Activated CD4-positive, alpha-beta T cell treated with anti-CD3 and anti-CD28 coated beads, Interleukin-2, amount 10 ng/mL, durations not matched to agents 24 days and 14 days (primary cell): ENCODE measurements around the gene VAV3. TPM values are rescaled to one million over a fixed set of nuclear protein-coding genes. Genes with fewer than 3 reads are reported as not detected.
"Not testable (repeated sequence)": the region's sequence is repeated elsewhere in the genome, so short reads cannot be mapped to it uniquely, and the experiment has no call there.

Source experiments
- DNase-seq: peaks from one replicate; pipeline ENCODE4 v3.0.0; 2022
- H3K27ac Mint-ChIP-seq: one replicate; pipeline ENCODE4 v1.8.0; 2022; ENCODE audit warnings: mild to moderate bottlenecking, mixed read lengths
- H3K27me3 Mint-ChIP-seq: one replicate; pipeline ENCODE4 v1.8.0; 2022; ENCODE audit warnings: mixed read lengths
- H3K36me3 Mint-ChIP-seq: one replicate; pipeline ENCODE4 v1.8.0; 2022; ENCODE audit warnings: low read depth, mild to moderate bottlenecking, mixed read lengths
- H3K4me1 Mint-ChIP-seq: one replicate; pipeline ENCODE4 v1.8.0; 2021; ENCODE audit warnings: mixed read lengths
- H3K4me3 Mint-ChIP-seq: one replicate; pipeline ENCODE4 v1.8.0; 2022; ENCODE audit warnings: mild to moderate bottlenecking, moderate library complexity, mixed read lengths
- H3K9me3 Mint-ChIP-seq: one replicate; pipeline ENCODE4 v1.8.0; 2021; ENCODE audit warnings: mixed read lengths
- intact Hi-C: fragments of 100-400 bp; cut with micrococcal nuclease; formaldehyde crosslinking; loops from one replicate; pipeline ENCODE4 v1.15.1; 2023
- total RNA-seq: library from RNA; stranded (reverse); gene quantifications from 2 replicates; pipeline ENCODE4 v1.2.3, GENCODE V29; 2022

The VAV3 gene
- total RNA-seq, 1 donor from 2014 or later = 5.5 TPM

DNA sequence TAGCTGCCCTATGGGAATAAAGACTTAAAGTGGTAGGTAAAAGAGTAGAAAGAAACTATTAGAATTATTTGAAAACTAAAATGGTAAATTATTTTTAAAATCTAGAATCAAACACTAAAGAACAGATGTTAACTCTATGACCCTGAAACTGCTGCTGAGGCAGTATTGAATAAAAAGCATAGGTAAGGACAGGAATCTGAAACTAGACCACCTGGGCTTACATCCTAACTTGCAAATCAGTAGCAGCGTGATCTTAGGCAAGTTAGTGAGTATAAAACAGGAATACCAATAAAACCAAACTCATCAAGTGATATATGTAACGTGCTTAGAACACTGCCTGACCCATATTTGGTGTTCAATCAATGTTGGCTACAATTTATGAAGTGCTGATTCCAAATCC, 257.9 kb downstream of the VAV3 start:
- no peaks in the 10 kb centered on the region for H3K4me1 Mint-ChIP-seq
- H3K27ac Mint-ChIP-seq = no peak overlapping the region
- no peak for DNase-seq
- intact Hi-C loops = no loop called here
- no peak overlapping the region for H3K4me3 Mint-ChIP-seq
- H3K9me3 Mint-ChIP-seq = no peaks in the 10 kb centered on the region
- H3K27me3 Mint-ChIP-seq = no peaks in the 10 kb centered on the region
- no peaks in the 10 kb centered on the region for H3K36me3 Mint-ChIP-seq

DNA sequence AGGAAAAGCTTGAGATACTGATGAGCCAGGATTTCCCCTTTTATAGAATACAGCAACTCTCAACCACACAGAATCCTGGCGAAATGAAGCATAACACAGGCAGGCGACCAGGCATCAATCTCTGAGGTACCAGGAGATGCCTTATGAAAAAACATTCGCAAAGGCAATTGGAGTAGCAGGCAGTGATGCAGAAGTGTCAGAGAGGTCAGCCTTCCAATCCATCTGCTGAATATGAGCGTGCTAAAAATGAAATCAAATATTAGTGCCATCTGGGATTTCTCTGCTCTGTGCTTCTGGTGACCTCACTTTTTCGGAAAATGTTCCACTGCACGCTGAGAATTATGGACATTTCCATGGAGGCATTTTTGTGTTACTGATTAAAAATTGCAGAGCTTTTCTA, 258.8 kb downstream of the VAV3 start:
- H3K4me3 Mint-ChIP-seq = no peak overlapping the region
- H3K36me3 Mint-ChIP-seq = no peaks in the 10 kb centered on the region
- no peaks in the 10 kb centered on the region for H3K27me3 Mint-ChIP-seq
- H3K9me3 Mint-ChIP-seq = no peaks in the 10 kb centered on the region
- no peaks in the 10 kb centered on the region for H3K4me1 Mint-ChIP-seq
- intact Hi-C loops = no loop called here
- H3K27ac Mint-ChIP-seq = no peak overlapping the region
- no peak for DNase-seq

DNA sequence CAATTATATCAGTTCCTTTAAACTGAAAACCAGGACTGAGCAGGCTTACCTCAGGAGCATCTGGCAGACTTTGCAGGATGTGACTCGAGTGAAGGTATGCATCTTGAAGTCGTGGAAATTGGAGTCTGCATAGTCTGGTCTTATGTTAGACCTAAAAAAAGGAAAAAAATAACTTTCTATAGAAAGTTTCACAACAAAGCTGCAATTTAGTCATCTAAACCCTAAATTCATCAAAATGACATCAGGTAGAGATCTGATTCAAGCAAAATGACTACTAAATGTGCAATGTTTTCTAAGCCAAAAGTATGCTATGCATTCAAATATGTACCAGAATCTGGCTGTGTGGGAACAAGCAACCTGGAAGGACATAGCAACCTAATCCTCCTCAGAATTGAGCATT, 260.1 kb downstream of the VAV3 start:
- Mint-ChIP-seq H3K4me3 (no peak overlapping the region), H3K4me1 (no peaks in the 10 kb centered on the region), H3K27me3 (no peaks in the 10 kb centered on the region), H3K27ac (no peak overlapping the region), H3K9me3 (no peaks in the 10 kb centered on the region), H3K36me3 (no peaks in the 10 kb centered on the region)
- DNase-seq = no peak
- intact Hi-C loops = no loop called here

DNA sequence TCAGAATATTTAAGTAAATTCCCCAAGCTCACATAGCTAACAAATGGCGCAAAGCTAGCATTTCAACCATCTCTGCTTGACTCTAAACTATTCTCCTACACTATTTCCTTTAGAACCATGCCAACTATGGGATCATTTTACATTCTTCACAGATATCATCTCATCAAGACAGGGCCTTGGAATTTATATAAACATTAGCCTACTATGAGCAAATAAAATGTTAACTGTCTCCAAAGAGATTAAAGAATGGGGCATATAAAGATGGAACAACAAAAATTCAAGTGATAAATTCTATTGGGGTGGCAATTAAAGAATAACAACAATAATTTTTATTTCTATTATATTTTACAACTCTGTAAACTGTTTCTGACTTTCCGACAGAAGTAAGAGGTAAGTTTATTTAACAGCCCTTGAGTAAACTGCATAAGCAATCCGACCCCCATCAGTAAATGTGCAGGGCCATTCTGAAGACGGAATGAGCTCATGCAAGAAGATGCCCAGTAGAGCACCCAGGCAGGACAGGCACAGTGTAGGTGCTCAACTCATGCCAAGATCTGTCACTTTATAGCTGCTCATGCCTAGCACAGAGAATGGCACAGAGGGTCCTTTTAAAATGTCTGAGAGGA, 261.9 kb downstream of the VAV3 start:
- DNase-seq = no peak
- no peaks in the 10 kb centered on the region for H3K36me3 Mint-ChIP-seq
- H3K9me3 Mint-ChIP-seq = no peaks in the 10 kb centered on the region
- intact Hi-C loops = no loop called here
- H3K27ac Mint-ChIP-seq = no peak overlapping the region
- no peaks in the 10 kb centered on the region for H3K4me1 Mint-ChIP-seq
- H3K27me3 Mint-ChIP-seq = no peaks in the 10 kb centered on the region
- H3K4me3 Mint-ChIP-seq = no peak overlapping the region

DNA sequence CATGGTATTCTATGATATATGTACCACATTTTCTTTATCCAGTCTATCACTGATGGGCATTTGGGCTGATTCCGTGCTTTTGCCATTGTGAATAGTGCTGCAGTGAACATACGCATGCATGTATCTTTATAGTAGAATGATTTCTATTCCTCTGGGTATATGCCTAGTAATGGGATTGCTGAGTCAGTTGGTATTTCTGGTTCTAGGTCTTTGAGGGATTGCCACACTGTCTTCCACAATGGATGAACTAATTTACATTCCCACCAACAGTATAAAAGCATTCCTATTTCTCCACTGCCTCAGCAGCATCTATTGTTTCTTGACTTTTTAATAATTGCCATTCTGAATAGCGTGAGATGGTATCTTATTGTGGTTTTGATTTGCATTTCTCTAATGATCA, 264.3 kb downstream of the VAV3 start:
- intact Hi-C loops, H3K36me3 Mint-ChIP-seq, DNase-seq, H3K27ac Mint-ChIP-seq, H3K9me3 Mint-ChIP-seq, H3K4me1 Mint-ChIP-seq, H3K27me3 Mint-ChIP-seq, H3K4me3 Mint-ChIP-seq: not testable (repeated sequence)

DNA sequence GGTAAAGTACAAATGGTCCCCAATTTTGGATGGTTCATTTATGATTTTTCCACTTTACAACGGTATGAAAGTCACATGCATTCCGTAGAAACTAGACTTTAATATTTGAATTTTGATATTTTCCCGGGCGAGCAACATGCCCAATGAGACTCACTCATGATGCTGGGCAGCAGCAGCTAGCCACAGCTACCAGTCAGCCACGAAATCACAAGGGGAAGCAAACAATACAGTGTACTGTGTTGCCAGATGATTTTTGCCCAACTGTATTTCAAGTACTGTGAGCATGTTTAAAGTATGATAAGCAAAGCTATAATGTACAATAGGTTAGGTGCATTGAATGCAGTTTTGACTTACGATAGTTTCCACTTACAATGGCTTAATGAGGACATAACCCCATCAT, 266.8 kb downstream of the VAV3 start:
- intact Hi-C loops = no loop called here
- H3K9me3 Mint-ChIP-seq = no peaks in the 10 kb centered on the region
- H3K27me3 Mint-ChIP-seq = no peaks in the 10 kb centered on the region
- H3K4me3 Mint-ChIP-seq = no peak overlapping the region
- no peaks in the 10 kb centered on the region for H3K36me3 Mint-ChIP-seq
- no peak overlapping the region for H3K27ac Mint-ChIP-seq
- DNase-seq = no peak
- H3K4me1 Mint-ChIP-seq = no peaks in the 10 kb centered on the region

DNA sequence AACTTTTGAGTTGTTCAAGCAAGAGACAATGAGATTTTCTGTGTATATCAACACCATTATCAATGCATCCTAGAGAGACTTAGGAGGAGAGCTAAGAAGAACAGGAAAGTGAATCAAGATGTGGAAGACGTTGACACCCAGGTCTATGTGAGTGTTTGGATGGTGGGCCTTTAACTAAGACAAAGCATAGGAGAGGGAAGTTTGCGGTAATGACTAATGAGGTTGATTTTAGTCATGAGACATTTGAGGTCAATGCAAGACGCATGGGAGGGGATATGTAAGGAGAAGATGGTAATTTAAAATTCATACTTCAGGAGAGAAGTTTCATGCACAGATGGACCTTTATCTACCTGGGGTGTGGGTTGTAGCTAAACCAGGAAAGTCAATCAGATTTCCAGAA, 269.6 kb downstream of the VAV3 start:
- no peak for DNase-seq
- no peaks in the 10 kb centered on the region for H3K9me3 Mint-ChIP-seq
- no peaks in the 10 kb centered on the region for H3K36me3 Mint-ChIP-seq
- intact Hi-C loops = no loop called here
- H3K27ac Mint-ChIP-seq = no peak overlapping the region
- H3K27me3 Mint-ChIP-seq = no peaks in the 10 kb centered on the region
- H3K4me1 Mint-ChIP-seq = no peaks in the 10 kb centered on the region
- H3K4me3 Mint-ChIP-seq = no peak overlapping the region

DNA sequence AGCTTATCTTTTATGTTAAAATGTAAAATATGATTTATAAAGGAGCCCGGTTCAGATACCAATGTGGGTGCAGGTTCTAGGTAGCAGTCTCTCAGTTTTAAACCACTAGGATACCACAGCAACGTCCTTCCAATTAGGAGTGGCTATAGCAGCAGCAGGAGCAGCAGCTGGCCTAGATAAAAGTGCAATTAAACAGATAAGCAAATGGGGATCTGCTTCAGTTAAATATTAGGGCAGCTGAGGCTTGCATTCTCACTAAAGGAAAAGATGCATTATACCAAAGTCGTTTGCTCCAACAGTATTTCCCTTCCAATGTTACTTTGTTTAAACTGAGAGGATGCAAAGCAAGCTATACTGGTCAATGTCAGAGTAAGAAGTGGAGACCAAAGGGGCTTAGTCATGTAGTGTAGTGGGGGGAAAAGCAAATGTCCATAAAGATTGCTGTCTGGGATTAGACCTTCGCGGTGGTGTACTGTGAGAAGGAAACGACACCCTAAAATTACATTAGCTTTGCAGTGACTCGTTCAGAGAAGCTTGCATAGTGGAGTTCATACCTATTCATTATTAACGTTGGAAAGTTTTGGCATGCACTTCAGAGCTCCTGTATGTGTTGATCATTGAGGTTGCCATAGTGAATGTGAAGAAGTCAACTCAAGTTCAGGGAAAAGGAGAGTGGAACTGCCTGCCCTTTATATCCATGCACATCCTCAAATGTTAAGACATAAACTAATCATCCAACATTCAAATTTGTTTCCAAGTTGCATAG, 272.2 kb downstream of the VAV3 start:
- Mint-ChIP-seq H3K27ac (no peak overlapping the region), H3K36me3 (no peaks in the 10 kb centered on the region), H3K4me3 (no peak overlapping the region), H3K9me3 (no peaks in the 10 kb centered on the region), H3K4me1 (no peaks in the 10 kb centered on the region), H3K27me3 (no peaks in the 10 kb centered on the region)
- DNase-seq = no peak
- intact Hi-C loops = no loop called here

DNA sequence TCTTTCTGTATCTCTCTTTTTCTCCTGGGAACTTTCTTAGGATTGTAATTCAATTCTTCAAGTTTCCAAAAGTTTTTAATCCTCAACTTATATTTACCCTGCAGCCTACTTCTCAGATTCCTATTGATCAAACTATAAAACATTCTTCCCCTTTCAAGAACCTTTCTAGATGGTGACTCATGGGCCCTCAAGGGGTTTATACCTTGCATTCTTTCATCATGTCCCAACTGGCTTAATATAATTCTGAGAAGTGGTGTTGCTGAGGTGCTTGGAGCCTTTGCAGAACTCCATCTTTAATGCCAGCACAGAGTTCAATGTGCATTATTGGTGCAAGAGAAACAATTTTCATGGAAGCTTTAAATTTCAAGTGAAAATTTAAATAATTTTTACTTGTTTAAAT, 273.4 kb downstream of the VAV3 start:
- Mint-ChIP-seq H3K4me1 (no peaks in the 10 kb centered on the region), H3K4me3 (no peak overlapping the region), H3K27ac (no peak overlapping the region), H3K27me3 (no peaks in the 10 kb centered on the region), H3K9me3 (no peaks in the 10 kb centered on the region), H3K36me3 (no peaks in the 10 kb centered on the region)
- no peak for DNase-seq
- intact Hi-C loops = no loop called here

DNA sequence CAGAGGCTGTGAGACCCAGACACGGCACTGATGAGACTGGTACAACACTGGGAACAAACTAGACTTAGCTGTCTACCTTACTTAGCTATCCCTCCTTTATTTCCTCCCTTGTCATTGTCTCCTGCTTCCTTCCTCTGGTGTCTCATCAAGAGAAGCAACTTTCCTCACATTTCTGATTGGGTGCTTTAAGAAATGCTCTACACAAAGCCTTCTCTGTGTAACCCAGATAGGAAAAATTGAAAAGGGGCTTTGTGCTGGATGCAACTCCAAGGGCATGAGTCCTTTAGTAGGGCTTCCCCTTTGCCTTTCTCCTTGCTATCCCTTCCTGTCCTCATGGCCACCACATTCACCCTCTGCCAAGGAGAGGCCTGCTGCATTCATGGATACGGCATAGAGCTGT, 274.5 kb downstream of the VAV3 start:
- intact Hi-C loops = no loop called here
- no peaks in the 10 kb centered on the region for H3K36me3 Mint-ChIP-seq
- H3K9me3 Mint-ChIP-seq = no peaks in the 10 kb centered on the region
- no peak for DNase-seq
- H3K27me3 Mint-ChIP-seq = no peaks in the 10 kb centered on the region
- no peak overlapping the region for H3K27ac Mint-ChIP-seq
- H3K4me1 Mint-ChIP-seq = no peaks in the 10 kb centered on the region
- no peak overlapping the region for H3K4me3 Mint-ChIP-seq

DNA sequence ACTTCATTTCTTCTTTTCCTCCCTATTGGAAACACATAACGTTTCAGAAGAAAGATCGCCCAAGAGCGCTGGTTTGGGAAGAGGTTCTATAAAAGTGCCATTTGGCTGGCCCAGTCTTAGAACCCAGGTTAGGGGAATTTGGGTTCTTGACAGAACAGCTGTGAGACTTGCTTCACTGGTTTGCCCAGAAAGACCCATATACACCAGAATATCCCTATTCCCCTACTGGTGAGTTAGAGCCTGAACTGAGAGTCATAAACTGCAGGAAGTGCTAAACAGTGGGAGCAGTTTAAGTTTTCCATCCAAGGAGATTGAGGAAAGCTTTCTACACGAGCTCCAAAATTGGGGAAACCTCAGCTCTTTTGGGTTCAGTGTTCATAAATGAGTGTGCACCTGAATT, 275.2 kb downstream of the VAV3 start:
- Mint-ChIP-seq H3K27me3 (no peaks in the 10 kb centered on the region), H3K9me3 (no peaks in the 10 kb centered on the region), H3K4me3 (no peak overlapping the region), H3K36me3 (no peaks in the 10 kb centered on the region), H3K27ac (no peak overlapping the region), H3K4me1 (no peaks in the 10 kb centered on the region)
- intact Hi-C loops = no loop called here
- DNase-seq = no peak

DNA sequence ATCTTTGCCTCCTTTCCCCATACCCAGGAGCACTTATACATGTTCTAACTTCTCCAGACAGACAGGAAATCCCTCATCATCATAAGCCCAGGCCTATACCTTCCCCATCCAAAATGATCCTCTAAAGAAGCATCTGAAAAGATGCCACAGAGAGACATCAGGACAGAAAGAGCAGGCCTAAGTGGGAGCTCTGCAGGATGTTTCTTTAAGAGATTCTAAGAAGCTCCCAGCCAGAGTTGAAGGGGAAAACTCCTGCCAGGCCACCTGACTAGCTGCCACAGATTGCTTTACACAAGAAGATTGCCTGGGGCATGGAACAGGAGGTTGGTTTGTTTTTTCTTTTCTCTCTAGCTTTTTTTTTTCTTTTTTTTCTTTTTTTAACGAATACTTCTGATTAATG, 275.8 kb downstream of the VAV3 start:
- DNase-seq = no peak
- Mint-ChIP-seq H3K27me3 (no peaks in the 10 kb centered on the region), H3K9me3 (no peaks in the 10 kb centered on the region), H3K27ac (no peak overlapping the region), H3K4me3 (no peak overlapping the region), H3K36me3 (no peaks in the 10 kb centered on the region), H3K4me1 (no peaks in the 10 kb centered on the region)
- intact Hi-C loops = no loop called here

DNA sequence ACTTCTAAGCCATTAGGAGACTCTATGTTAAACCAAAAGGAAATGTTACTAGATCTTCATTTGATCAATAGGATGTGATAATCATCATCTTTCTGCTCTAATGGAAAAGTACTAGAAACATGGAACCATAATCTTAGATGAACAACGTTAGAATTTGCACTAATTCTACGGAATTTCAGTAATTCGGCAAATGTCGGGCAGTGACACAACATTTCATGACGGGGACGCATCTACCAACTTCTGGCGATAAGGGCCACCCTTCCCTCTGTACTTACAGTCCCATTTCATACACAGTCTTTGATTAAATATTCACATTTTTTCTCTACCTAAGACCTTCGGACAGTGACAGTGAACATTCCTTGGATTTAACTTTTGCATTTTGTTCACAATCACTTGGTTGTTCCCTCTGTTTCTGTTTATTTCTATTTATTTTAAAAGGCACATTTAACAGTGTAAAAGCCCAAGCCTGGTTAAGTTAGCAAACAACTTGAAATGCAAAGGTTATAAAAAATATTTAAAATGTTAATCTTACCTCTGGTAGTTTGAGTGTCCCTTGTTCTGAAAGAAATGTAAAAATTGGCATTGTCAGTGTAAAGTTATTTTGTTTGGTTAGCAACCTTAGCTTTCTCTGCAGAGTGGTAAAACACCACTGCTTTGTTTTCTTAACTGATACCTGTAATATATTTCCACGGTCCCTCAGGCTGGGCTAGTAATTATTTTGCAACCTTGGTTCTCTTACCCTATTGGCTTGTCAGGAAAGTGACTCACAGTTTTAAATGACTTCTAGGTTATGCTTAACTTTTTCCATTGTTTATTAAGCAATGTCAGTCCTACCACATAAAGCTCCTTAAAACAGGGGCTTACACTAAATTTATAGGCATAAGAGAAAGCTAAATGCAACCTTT, 276.9 kb downstream of the VAV3 start:
- DNase-seq = no peak
- intact Hi-C loops = no loop called here
- no peaks in the 10 kb centered on the region for H3K27me3 Mint-ChIP-seq
- H3K4me1 Mint-ChIP-seq = no peaks in the 10 kb centered on the region
- H3K9me3 Mint-ChIP-seq = no peaks in the 10 kb centered on the region
- no peaks in the 10 kb centered on the region for H3K36me3 Mint-ChIP-seq
- H3K4me3 Mint-ChIP-seq = no peak overlapping the region
- no peak overlapping the region for H3K27ac Mint-ChIP-seq

DNA sequence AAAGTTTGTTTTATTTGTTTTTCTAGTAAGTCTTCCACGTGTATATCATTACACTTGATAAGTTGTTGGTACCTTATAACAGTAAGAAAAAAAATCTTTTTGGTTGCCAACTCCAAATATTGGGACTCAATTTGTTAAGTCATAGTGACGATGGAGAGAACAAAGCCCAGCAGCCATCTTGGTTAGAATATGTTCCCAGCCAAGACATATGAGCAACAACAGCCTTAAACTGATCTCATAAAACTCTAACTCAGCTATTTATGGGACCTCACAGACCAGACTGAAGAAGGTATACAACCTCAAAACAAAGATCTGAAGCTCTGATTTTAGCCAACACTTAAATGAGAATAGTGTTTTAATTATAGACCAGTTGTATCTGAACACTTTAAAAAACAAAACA, 281.3 kb downstream of the VAV3 start:
- intact Hi-C loops = no loop called here
- Mint-ChIP-seq H3K27ac (no peak overlapping the region), H3K27me3 (no peaks in the 10 kb centered on the region), H3K9me3 (no peaks in the 10 kb centered on the region), H3K4me1 (no peaks in the 10 kb centered on the region), H3K4me3 (no peak overlapping the region), H3K36me3 (no peaks in the 10 kb centered on the region)
- DNase-seq = no peak
